ENCODE measurements around the gene DGKH.
A peak's percentile ranks its signal among the peaks of the same experiment; 100 is the strongest.
"Not testable (repeated sequence)": the region's sequence is repeated elsewhere in the genome, so short reads cannot be mapped to it uniquely, and the experiment has no call there.

DGKH gene

GRCh38 chr13:42084722-42085121 lies 36.3 kb downstream of the DGKH start:
- FAIRE-seq = no peak
- TF ChIP-seq, protein P1, sequence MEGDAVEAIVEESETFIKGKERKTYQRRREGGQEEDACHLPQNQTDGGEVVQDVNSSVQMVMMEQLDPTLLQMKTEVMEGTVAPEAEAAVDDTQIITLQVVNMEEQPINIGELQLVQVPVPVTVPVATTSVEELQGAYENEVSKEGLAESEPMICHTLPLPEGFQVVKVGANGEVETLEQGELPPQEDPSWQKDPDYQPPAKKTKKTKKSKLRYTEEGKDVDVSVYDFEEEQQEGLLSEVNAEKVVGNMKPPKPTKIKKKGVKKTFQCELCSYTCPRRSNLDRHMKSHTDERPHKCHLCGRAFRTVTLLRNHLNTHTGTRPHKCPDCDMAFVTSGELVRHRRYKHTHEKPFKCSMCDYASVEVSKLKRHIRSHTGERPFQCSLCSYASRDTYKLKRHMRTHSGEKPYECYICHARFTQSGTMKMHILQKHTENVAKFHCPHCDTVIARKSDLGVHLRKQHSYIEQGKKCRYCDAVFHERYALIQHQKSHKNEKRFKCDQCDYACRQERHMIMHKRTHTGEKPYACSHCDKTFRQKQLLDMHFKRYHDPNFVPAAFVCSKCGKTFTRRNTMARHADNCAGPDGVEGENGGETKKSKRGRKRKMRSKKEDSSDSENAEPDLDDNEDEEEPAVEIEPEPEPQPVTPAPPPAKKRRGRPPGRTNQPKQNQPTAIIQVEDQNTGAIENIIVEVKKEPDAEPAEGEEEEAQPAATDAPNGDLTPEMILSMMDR (IDR thresholded peaks at IDR 0.05; ENCODE audit: insufficient read depth, missing control alignments) = no peak

DNA sequence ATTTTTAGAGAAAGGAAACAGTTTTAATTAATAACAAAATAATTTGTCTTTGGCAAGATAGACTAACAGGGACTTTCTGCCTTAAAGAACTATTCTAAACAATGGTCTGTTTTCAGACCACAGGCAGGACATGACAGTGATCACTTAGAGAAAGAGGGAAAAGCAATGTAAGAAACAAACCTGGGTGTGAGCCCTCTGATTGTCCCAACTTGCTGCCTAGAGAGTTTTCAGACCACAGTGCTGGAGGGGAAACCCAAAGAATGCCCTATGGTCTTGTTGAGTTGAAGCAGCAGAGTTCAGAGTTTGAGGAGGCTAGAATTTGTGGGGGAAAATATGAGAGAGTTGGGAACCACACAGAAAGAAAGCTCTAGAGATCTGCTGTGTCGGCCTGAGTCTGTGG lies 38.1 kb downstream of the DGKH start:
- TF ChIP-seq, protein P1 (IDR thresholded peaks at IDR 0.05; ENCODE audit: insufficient read depth, missing control alignments) = no peak
- DNase-seq (ENCODE audit: insufficient read length, low spot score) (no peak), FAIRE-seq (no peak)

More at GRCh38 chr13:42084722-42085121, 36.3 kb downstream of the DGKH start:
- DNase-seq (ENCODE audit: insufficient read length, low spot score) = no peak

GRCh38 chr13:42094516-42095040 lies 46.1 kb downstream of the DGKH start:
- FAIRE-seq = peak; percentile 11
- TF ChIP-seq, protein P1 (IDR thresholded peaks at IDR 0.05; ENCODE audit: insufficient read depth, missing control alignments) = no peak
- no peak for DNase-seq (ENCODE audit: insufficient read length, low spot score)

DNA sequence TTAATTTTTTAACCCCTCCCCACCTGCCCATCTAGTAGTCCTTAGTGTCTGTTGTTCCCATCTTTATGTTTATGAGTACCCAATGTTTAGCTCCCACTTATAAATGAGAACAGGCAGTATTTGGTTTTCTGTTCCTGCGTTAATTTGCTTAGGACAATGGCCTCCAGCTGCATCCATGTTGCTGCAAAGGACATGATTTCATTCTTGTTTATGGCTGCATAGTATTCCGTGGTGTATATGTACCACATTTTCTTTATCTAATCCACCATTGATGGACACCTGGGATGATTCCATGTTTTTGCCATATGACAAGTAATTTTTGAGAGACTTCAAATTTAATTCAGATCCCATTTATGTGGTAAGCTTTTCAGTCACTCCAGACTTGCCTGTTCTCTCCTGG lies 47.8 kb downstream of the DGKH start:
- not testable (repeated sequence) for FAIRE-seq; DNase-seq (ENCODE audit: insufficient read length, low spot score)

DNA sequence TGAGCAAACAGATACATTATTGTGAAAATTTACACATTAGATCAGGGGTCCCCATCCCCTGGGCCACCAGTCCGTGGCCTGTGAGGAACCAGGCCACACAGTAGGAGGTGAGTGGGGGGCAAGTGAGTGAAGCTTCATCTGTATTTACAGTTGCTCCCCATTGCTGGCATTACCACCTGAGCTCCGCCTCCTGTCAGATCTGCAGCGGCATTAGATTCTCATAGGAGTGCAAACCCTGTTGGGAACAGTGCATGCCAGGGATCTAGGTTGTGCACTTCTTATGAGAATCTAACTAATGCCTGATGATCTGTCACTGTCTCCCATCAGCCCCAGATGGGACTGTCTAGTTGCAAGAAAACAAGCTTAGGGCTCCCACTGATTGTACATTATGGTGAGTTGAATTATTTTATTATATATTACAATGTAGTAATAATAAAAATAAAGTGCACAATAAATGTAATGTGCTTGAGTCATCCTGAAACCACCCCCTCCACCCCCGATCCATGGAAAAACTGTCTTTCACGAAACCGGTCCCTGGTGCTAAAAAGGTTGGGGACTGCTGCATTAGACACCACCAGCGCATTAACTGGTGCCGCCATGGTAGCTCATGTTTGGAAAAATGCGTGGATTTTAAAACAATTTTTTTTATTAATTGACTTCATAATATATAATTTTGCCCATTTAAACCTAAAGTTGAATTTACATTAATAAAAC lies 51.7 kb downstream of the DGKH start:
- TF ChIP-seq, protein P1 (IDR thresholded peaks at IDR 0.05; ENCODE audit: insufficient read depth, missing control alignments) = no peak
- FAIRE-seq (no peak), DNase-seq (ENCODE audit: insufficient read length, low spot score) (no peak)

GRCh38 chr13:42100960-42101359 lies 52.5 kb downstream of the DGKH start:
- FAIRE-seq (no peak), DNase-seq (ENCODE audit: insufficient read length, low spot score) (peak; percentile 13)
- TF ChIP-seq, protein P1 (IDR thresholded peaks at IDR 0.05; ENCODE audit: insufficient read depth, missing control alignments) = no peak

DNA sequence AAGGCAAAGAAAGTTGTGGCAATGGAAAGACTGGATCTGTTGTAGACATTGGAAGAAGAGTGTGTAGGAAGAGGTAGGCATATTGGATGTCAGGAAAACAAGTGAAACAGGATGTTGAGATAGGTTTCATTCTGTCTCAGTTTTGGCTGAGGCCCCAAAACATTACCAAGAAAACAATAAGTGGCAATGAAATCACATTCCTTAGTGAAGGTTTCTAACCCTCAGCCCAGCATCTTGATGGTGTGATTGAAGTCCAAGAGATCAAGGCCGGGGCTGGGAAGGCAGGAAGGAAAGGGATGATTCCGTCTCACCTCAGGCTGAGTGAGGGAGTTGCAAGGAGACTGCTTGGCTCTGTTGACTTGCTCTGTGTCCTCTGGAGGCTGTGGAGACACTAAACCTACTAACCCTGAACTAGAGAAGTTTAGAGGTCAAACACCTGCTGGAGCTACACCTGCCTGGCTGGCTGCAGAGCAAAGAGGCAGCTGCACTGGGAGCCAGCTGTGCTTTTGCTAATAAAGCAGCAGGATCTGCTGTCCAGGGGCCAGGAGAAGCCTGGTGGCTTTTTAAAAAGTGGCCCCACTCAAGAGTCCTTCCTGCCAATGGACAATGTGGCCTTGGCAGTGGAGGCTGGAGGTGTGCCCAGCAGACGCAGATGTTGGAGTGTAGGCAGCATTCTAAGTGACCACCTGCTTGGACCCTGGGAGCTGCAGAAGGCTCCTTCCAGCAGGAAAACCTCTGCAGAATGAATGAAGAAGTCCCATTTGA lies 53.6 kb downstream of the DGKH start:
- FAIRE-seq (no peak), DNase-seq (ENCODE audit: insufficient read length, low spot score) (no peak)
- TF ChIP-seq, protein P1 (IDR thresholded peaks at IDR 0.05; ENCODE audit: insufficient read depth, missing control alignments) = no peak

Measured in D721Med (cell line).